Measurements from ENCODE around the gene CDH12.

CDH12 gene

DNA sequence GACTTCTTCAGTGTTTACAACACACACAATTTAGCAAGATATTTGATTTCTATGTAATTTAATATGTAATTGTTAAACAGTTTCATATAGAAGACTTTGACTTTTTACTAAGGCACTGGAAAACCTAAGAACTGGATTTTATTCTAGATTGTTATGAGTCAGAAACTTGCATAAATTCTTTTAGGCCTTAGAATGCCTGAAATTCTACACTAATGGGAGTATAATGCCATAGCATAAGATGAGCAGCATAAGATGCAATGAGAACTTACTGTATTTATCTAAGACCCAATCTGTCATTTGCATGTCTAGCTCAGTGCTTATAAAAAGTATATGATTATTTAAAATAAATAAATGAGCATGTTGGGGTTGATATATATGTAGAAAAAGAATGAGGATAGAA is 285.2 kb downstream of the CDH12 start:
- TF ChIP-seq EZH2phosphoT487 (IDR thresholded peaks at IDR 0.05; ENCODE audit: low read depth) (no peak), CTCF (IDR thresholded peaks at IDR 0.05; ENCODE audit: low read depth, low read length) (no peak)
- H3K36me3 ChIP-seq (replicated peaks; ENCODE audit: low read depth, low read length), result no peaks in the 10 kb centered on the region
- H3K27me3 ChIP-seq (ENCODE audit: low read depth, low read length), result no peaks in the 10 kb centered on the region
- no peak overlapping the region for H3K9ac ChIP-seq (ENCODE audit: low read length)
- no peaks in the 10 kb centered on the region for H3K9me3 ChIP-seq (ENCODE audit: insufficient read depth, low read length)
- no peak overlapping the region for H3K27ac ChIP-seq (ENCODE audit: low read length)
- H3K4me2 ChIP-seq (ENCODE audit: low read length), result no peak overlapping the region
- H3K79me2 ChIP-seq (ENCODE audit: low read length), result no peaks in the 10 kb centered on the region
- H4K20me1 ChIP-seq (ENCODE audit: insufficient read depth, low read length), result no peaks in the 10 kb centered on the region
- H3K4me1 ChIP-seq (ENCODE audit: low read length), result no peaks in the 10 kb centered on the region
- H2AFZ ChIP-seq (ENCODE audit: low read depth, low read length), result no peak overlapping the region
- H3K4me3 ChIP-seq (ENCODE audit: low read length), result no peak overlapping the region

GRCh38 chr5:22560147-22560546 is 293.0 kb downstream of the CDH12 start:
- Histone ChIP-seq H3K4me2 (ENCODE audit: low read length) (no peak overlapping the region), H4K20me1 (ENCODE audit: insufficient read depth, low read length) (no peaks in the 10 kb centered on the region), H3K79me2 (ENCODE audit: low read length) (no peaks in the 10 kb centered on the region), H3K27me3 (ENCODE audit: low read depth, low read length) (no peaks in the 10 kb centered on the region), H2AFZ (ENCODE audit: low read depth, low read length) (no peak overlapping the region), H3K36me3 (replicated peaks; ENCODE audit: low read depth, low read length) (no peaks in the 10 kb centered on the region), H3K4me1 (ENCODE audit: low read length) (no peaks in the 10 kb centered on the region), H3K27ac (ENCODE audit: low read length) (no peak overlapping the region), H3K9ac (ENCODE audit: low read length) (no peak overlapping the region), H3K4me3 (ENCODE audit: low read length) (no peak overlapping the region), H3K9me3 (ENCODE audit: insufficient read depth, low read length) (no peaks in the 10 kb centered on the region)
- TF ChIP-seq CTCF (IDR thresholded peaks at IDR 0.05; ENCODE audit: low read depth, low read length), result no peak
- no peak for TF ChIP-seq EZH2phosphoT487 (IDR thresholded peaks at IDR 0.05; ENCODE audit: low read depth)

DNA sequence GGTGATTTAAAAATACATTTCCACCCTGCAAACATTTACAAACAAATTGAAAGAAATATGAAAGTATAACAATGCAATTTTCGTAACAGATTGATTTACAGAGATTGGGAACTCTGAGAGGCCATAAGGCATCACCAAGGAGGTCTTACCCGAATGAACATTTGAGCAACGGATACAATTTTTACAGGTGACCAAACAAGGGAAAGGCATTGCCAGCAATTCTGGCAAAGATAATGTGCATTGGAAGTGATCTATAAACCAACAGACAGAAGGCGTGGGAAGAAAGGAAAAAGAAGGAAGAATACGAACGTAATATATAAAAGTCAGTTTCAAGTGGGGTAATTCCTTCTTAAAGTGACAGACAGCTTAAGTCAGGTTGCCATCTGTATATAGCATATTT is 295.9 kb downstream of the CDH12 start:
- H3K4me1 ChIP-seq (ENCODE audit: low read length), result no peaks in the 10 kb centered on the region
- H3K4me3 ChIP-seq (ENCODE audit: low read length), result no peak overlapping the region
- no peak overlapping the region for H3K4me2 ChIP-seq (ENCODE audit: low read length)
- TF ChIP-seq CTCF (IDR thresholded peaks at IDR 0.05; ENCODE audit: low read depth, low read length) (no peak), EZH2phosphoT487 (IDR thresholded peaks at IDR 0.05; ENCODE audit: low read depth) (no peak)
- no peak overlapping the region for H2AFZ ChIP-seq (ENCODE audit: low read depth, low read length)
- no peaks in the 10 kb centered on the region for H3K27me3 ChIP-seq (ENCODE audit: low read depth, low read length)
- no peaks in the 10 kb centered on the region for H3K9me3 ChIP-seq (ENCODE audit: insufficient read depth, low read length)
- no peaks in the 10 kb centered on the region for H3K36me3 ChIP-seq (replicated peaks; ENCODE audit: low read depth, low read length)
- H3K27ac ChIP-seq (ENCODE audit: low read length), result no peak overlapping the region
- H3K9ac ChIP-seq (ENCODE audit: low read length), result no peak overlapping the region
- H4K20me1 ChIP-seq (ENCODE audit: insufficient read depth, low read length), result no peaks in the 10 kb centered on the region
- H3K79me2 ChIP-seq (ENCODE audit: low read length), result no peaks in the 10 kb centered on the region

DNA sequence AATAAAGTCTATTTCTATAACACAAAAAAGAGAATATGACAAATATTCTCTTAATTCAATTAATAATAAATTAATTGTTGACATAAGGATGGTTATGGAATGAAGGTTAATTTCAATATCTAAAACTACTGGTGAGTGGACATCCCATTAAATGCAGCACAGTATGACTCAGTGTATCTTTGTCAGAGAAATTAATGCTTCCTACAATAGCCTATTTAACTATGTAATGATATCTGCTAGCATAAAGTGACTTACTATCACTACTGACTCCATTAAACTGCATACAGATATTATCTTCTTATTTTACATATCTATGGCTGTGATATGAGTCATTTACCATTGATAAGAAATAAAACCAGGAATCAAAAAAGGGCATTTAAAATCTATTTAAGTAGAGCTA is 298.7 kb downstream of the CDH12 start:
- H3K4me3 ChIP-seq (ENCODE audit: low read length), result no peak overlapping the region
- H3K27ac ChIP-seq (ENCODE audit: low read length), result no peak overlapping the region
- no peaks in the 10 kb centered on the region for H3K9me3 ChIP-seq (ENCODE audit: insufficient read depth, low read length)
- H3K27me3 ChIP-seq (ENCODE audit: low read depth, low read length), result no peaks in the 10 kb centered on the region
- no peaks in the 10 kb centered on the region for H4K20me1 ChIP-seq (ENCODE audit: insufficient read depth, low read length)
- peaks cover 13% of the 10 kb centered on the region for H3K4me1 ChIP-seq (ENCODE audit: low read length)
- H3K4me2 ChIP-seq (ENCODE audit: low read length), result no peak overlapping the region
- no peak overlapping the region for H3K9ac ChIP-seq (ENCODE audit: low read length)
- TF ChIP-seq EZH2phosphoT487 (IDR thresholded peaks at IDR 0.05; ENCODE audit: low read depth), result no peak
- no peak for TF ChIP-seq CTCF (IDR thresholded peaks at IDR 0.05; ENCODE audit: low read depth, low read length)
- no peak overlapping the region for H2AFZ ChIP-seq (ENCODE audit: low read depth, low read length)
- H3K36me3 ChIP-seq (replicated peaks; ENCODE audit: low read depth, low read length), result no peaks in the 10 kb centered on the region
- H3K79me2 ChIP-seq (ENCODE audit: low read length), result no peaks in the 10 kb centered on the region
